GM11168 (cell line): ENCODE results near the gene MKNK1.

Experiments used
- in situ Hi-C: fragments of 300-500 bp; cut with MboI; formaldehyde crosslinking; loops from one replicate; pipeline ENCODE4 v1.12.0; 2022; ENCODE audit warnings: low sequenced_read_pairs; ENCODE audit not compliant: unreplicated experiment

Gene MKNK1

GRCh38 chr1:46569116-46569515 lies 35.0 kb downstream of the MKNK1 start:
- in situ Hi-C loops, result no loop called here

- in situ Hi-C loops, result no loop called here
These were observed 35.6 kb downstream of the MKNK1 start for GRCh38 chr1:46568461-46568891.

DNA sequence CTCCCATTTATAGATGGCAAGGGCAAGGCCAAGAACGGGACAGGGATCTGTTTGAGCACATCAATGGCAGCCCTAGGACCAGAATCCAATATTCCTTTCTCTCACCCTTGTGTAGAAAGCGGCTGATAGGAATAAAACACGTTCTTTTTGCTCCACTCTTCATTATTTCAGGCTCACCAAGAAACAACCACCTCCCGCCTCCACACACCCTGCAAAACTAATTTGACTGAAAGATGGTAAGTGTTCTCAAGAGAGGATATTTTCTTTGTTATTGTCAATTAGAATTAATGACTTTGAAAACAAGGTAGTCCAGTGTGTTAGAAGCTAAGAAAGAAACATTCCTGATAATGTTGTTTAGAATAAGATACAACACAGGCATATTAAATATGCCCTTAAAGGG lies 40.7 kb downstream of the MKNK1 start:
- in situ Hi-C loops, result no loop called here

DNA sequence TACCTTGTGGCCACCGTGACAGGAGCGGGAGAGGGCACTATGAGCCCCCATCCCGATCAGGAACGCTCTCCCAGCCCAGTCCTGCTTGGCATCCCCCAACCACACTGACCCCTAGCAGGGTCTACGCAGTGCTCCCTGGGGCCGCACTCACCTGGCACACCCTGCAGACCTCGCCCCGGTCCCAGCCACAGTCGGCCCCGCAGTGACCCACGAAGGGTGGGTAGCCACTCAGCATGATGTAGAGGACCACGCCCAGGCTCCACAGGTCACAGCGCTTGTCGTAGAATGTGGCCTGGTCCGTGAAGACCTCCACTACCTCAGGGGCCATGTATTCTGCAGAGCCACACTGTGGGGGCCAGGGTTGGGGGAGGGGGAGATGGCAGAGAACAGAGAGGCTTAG lies 41.6 kb downstream of the MKNK1 start:
- in situ Hi-C loops, result no loop called here

DNA sequence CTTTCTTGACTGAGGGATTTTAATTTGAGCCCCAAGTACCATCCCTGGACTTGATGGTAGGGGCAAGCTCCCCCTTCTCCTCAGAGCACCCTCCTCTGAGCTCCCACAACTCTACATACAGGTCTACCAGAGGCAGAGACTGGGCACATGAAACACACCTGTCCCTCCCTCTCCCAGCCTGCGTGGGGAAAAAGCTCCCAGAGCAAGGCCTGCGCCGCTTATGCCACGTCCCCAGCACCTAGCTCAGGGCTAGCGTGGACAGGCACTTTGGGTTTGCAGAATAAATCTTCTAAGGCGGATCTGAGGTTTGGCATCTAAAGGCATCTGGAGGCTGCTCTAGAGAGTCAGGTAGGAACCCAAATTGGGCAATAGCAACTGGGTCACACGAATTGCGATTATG lies 45.1 kb downstream of the MKNK1 start:
- in situ Hi-C loops, result no loop called here

DNA sequence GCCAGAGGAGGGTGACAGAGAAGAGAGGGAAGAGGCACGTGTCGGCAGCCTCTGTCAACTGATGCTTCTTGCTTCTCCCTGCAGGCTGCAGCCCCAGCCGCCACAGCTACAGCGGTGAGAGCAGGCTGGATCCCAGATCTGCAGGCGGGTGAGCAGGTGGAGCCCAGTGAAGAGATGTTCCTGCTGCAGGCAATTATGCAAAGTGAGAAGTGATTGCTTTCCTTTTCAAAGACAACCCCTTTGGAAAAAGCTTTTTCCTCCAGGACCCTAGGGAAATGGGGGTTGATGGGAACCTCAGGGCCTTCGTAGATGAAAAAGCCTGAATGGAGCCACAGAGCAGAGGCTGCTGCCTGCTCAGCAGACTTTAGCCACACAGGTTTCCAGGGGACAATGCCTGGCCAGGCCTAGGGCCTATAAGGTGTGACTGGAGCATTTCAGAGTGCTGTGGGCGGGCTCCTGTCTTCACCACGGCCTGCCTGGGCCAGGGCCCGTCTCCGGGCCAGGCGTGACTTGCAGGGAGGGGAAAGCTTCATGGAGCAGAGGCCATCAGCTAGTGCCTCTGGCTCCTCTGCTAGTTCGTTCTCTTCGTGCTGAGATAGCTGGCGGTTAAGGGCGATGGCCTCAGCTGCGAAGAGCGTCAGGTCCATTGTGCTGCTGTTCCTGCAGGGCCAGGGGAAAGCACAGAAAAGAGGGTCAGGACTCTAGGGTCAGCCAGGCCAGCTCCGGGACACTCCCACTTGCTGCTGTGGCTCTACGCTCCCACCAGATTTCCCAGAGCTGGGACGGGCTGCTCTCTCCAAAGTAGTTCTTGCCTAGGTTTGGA lies 45.7 kb downstream of the MKNK1 start:
- in situ Hi-C loops, result no loop called here

DNA sequence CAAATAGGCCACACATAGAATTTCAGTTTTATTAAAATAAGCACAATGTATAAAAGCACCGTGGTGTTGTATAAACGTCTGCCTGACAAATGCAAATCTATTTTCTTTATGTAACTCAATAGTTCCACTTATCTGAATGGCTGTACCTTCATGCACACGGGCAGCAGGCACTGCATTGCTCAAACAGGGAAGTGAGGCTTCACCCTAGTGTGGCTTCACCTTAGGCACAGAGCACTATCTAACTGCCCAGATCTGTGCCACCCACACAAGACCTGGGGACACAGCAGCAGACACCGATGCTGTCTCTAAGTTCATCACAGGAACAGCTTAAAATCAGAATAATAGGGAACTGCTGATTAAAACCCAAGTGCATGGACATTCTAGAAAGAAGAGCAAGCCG lies 46.7 kb downstream of the MKNK1 start:
- in situ Hi-C loops, result no loop called here

DNA sequence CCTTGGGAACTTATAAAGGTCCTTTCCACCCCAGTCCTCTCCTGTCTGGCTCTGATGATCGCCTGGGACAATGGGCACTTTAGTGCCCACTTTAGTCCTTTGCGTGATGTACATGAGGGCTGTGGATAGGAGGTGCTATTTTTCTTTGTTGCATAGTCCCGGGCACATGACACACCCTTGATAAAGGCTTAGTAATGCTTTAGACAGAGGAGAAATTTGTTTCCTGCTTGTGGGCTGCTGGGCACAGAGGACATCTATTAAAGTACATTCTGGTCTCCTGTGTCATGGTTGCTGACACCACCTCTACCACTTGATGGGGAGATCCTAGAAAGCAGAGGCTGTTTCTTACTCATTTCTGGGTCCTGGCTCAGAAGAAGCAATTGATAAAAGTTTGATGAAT lies 47.2 kb downstream of the MKNK1 start:
- in situ Hi-C loops, result no loop called here

- in situ Hi-C loops, result no loop called here
These were observed 48.0 kb downstream of the MKNK1 start for GRCh38 chr1:46555826-46556619.

DNA sequence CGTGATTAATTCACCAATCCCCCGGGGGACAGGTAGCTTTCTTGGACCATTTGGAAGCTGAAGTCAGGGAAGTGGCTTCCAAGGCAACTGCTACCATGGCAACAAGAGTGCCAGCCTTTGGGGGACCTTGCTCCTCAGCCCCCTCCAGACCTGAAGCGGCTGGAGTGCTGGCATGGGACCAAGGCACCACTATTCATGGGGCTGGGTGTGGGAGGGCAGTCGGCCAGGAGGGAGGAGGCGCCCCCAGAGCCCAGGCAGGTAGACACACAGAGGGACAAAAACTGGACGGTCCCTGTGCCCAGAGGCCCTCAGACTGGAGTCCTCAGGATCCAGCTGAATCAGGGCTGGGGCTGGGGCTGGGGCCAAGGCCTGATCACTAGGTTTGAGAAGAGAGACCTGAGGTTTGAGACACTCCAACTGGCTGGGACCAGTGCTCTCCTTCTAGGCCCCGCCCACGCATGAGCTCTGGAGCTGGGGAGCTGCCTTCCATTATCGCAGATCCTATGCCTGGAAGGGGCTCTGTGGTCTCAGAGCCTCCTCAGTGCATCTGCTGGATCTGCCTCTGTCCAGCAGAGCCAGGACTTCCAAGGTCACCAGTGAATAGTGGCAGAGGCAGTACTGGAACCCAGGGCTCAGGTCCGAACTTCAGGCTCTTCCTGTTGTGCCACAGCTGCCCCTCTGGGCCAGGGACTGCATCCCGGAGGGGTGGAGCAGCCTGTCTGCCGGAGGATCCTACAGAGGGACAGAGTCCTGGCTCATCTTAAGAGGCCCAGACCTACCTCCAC lies 49.3 kb downstream of the MKNK1 start:
- in situ Hi-C loops, result no loop called here

DNA sequence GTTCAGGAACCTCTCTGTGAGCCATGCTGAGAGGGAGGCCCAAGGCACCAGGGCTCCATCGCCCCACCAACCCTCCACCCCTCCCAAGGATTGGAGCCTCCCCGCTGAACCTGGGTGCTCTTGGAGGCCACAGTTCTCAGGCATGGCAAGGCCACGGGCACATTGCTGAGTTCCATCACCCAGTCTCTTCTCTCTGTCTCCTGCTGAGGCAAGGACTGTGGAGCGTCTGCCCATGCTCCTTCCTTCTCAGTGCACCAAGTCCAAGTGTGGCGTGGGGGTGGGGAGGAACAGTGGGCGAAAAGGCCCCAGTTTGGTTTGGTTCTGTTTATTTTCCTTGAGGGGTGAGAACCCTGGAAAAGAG lies 49.9 kb downstream of the MKNK1 start:
- in situ Hi-C loops, result no loop called here

DNA sequence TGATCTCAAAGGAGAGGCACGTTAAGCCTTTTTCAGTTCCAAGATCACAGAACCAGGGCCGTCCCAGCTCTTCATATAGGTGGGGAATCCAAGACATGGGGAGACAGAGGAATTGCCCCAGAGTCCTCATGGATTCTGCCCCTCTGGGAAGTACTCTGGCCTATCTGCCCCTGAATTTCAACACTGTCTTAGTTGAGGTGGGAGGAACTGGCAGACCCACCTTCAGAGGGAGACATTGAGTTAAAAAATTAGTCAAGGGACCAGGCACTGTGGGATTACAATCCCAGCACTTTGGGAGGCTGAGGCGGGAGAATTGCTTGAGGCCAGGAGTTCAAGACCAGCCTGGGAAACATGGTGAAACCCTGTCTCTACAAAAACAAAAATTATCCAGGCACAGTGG lies 50.6 kb downstream of the MKNK1 start:
- in situ Hi-C loops, result no loop called here

DNA sequence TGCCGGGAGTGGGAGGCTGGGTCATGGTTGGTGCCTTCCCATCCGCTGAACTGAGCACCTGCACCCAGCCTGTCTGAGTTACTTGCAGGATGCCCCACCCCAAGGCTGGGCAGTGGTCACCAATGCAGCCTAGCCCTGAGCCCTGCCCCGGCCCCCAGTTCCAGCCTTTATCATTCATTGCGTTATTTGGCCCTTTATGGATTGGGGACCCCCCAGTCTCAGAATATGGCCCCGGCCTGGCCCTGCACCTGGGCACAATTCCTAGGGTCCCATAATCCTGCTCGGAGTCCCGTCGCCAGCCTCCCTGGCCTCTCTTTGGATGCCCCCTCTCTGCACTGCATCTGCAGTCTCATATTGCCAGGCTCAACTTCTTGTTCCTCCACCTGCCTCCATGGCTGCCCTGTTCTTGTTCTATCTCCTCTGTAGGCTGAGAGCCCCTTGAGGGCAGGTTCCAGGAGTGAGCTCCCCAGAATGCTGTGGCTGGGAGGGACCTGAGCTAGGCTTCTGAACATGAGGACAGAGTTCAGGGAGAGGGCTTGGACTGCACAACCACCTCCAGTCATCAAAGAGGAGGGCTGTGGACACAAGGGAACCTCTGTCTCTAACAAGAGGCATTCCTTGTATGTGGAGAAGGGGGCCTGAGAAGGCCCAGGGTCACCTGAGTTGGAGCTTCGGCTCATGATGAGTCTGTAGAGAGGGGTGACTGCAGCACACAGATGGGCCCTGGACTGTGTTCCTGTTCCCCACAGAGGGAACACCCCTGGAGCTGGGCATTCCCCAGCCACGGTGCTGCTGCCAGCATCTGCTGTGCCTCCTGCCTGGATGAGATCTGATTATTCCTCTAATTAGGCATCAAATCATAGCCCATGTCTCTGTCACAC lies 51.5 kb downstream of the MKNK1 start:
- in situ Hi-C loops, result no loop called here

DNA sequence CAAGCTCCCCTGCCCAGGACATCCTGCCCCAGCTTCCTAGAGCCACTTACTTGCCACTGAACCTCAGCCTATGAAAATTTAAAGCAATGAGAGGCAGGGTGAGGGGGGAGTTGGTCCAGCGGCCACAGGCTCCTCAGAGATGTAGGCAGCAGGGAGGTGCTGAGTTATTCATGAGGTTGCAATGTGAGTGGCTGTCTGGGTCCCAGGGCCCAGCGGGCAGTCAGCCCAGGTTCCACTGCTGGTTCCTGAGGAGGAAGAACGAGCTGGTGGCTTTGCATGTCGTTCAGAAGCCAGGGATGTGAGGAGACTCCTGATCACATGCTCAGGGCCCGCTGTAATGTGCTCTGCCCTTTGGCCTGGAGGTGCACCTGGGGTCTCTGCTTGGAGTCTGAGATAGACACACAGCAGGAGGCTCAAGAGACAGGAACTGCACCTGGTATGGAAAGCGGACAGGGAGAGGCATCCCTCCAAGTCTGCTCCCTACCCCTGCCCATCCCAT lies 52.4 kb downstream of the MKNK1 start, which contains the start of gene KNCN:
Gene KNCN (minus strand): TSS at position 51 of the 499 bp plus-strand sequence. CDS start 432 bp downstream, outside the sequence.
- in situ Hi-C loops, result no loop called here

DNA sequence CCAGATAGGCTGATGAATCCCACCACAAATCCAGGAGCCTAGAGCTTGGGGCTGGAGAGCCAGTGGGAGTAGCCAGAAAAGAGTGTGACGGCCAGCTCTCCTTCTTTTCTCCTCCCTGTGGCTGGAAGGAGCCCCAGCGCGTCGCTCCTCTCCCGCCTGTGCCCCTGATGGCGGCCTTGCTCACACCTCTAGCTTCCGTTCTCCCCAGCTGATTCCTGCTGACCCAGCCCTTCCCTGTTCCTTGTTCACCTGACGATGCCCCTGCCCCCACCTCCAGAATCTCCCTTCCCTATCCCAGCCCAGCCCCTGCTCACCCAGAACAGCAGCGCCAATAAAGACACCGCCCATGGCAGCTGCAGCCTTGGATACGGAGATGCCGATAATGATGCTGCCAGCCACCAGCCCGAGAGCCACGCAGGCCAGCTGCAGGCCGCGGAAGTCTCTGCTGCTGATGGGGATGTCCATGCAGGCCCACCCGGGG lies 53.3 kb downstream of the MKNK1 start:
- in situ Hi-C loops, result no loop called here

DNA sequence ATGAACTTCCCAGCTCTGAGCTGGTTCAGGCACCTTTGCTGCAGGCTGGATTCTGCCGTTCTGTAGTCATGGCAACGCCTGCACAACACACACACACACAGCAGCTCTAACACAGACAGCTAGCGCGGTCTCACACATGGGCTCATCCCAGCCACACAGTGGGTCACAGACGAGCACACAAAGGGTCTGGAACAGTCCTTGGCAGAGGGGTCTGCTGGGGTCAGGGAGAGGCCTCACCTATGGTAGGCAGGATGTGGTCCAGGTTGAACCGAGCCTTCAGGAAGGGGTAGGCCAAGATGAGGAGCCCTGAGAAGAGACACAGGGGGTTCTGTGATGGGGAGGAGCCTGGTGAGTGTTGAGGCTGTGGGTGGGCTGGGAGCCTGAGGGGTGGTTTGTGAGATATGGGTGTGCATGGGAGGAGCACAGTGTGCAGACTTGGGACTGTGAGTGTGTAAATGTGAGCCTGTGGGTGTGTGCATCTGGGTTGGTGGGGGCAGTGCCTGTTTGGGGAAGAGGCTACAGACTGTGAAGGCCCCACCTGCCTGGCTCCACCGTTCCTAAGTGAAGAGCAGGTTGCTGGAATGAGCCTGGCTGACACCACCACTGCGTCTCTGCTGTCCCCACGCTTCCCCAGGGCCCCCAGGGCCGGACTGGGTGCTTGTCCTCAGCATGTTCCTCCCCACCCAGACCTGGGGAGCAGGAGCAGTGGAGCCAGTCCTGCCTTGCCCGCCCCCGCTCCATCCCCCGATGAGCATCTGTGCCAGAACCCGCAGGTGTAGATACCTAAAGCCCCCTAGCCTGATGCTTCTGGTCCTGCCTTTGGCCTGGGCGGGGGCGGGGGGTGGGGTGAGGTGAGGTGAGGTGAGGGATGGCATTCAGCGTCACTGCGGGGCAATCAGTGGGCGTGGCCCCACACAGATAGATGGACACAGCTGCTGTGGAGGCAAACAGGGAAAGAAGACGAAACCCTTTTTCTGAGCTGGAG lies 54.1 kb downstream of the MKNK1 start:
- in situ Hi-C loops, result no loop called here

DNA sequence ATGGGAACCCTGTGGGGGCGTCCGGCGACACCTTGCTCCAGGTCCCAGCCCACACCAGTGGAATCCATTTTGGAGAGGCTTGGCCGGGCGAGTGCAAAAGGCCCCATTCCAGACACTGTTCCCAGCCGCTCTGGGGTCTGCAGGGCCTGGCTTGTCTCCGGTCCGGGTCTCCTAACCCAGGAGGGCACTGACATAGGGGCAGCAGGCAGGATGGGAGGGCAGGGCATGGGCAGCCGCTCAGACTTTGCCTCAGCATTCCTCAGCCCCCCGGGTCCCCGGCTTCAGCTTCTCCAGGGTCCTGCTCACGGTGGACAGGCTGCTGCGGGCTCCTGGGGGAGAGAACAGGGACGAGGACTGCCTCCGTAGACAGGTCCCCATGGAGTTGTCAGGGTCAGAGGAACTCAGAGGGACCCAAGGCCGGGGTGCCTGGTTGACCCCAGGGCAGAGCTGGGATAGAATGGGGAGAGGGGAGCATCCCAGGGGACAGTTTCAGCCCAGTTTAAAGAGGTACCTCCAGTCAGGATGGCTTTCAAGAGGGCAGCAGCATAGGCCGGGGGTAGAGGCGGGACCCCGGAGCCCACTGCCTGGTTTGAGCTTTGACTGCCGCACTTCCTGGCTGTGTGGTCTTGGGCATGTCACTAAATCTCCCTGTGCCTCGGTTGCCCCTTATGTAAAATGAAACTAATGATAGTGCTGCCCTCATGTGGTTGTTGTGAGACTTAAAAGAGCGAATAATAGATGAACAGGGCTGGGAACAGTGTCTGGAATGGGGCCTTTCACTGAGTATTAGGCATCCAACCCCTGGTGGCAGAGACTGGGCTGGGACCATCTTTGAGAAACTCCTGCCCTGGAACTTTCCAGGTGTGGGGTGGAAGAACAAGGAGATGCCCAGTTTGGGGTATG lies 56.3 kb downstream of the MKNK1 start:
- in situ Hi-C loops, result no loop called here
